Measurements from ENCODE around the gene CA10. TPM values are rescaled to one million over a fixed set of nuclear protein-coding genes. Genes with fewer than 3 reads are reported as not detected.

CA10 gene
- total RNA-seq, 2 experiments from 2014 or later, result not detected

DNA sequence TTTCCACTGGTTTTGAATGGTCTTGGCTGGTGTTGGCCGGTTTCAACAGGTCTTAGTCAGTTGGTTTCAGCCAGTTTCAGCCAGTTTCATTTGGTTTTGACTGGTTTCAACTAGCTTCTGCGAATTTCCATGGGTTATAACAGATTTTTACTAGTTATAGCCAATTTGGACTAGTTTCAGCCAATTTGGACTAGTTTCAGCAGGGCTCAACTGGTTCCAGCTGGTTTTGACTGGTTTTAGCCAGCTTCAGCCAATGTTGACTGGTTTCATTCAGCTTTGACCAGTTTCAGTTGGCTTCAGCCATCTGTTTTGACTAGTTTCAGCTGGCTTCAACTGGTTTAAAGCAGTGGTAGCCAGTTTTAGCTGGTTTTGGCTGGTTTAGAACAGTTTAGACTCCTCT is 465.6 kb downstream of the CA10 start:
- ChIA-PET POLR2A (no interaction called here), CTCF (no interaction called here)
- Mint-ChIP-seq H3K36me3 (ENCODE audit: low read depth) (no peaks in the 10 kb centered on the region), H3K27me3 (peaks cover 19% of the 10 kb centered on the region), H3K9me3 (peaks cover 13% of the 10 kb centered on the region), H3K27ac (no peak overlapping the region), H3K4me1 (ENCODE audit: low read depth) (no peaks in the 10 kb centered on the region), H3K4me3 (no peak overlapping the region)
- H3K9me3 ChIP-seq (ENCODE audit: control insufficient read depth in 1 of 2, insufficient read depth in 1 of 2, low read length in 2 of 2), result no peaks in the 10 kb centered on the region
- no peak for ATAC-seq (ENCODE audit: poor library complexity)
- DNase-seq, result no peak
- TF ChIP-seq, protein P1, sequence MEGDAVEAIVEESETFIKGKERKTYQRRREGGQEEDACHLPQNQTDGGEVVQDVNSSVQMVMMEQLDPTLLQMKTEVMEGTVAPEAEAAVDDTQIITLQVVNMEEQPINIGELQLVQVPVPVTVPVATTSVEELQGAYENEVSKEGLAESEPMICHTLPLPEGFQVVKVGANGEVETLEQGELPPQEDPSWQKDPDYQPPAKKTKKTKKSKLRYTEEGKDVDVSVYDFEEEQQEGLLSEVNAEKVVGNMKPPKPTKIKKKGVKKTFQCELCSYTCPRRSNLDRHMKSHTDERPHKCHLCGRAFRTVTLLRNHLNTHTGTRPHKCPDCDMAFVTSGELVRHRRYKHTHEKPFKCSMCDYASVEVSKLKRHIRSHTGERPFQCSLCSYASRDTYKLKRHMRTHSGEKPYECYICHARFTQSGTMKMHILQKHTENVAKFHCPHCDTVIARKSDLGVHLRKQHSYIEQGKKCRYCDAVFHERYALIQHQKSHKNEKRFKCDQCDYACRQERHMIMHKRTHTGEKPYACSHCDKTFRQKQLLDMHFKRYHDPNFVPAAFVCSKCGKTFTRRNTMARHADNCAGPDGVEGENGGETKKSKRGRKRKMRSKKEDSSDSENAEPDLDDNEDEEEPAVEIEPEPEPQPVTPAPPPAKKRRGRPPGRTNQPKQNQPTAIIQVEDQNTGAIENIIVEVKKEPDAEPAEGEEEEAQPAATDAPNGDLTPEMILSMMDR (IDR thresholded peaks at IDR 0.05), result no peak
- H3K4me1 ChIP-seq (ENCODE audit: insufficient read depth, low read length), result no peaks in the 10 kb centered on the region
- no peak overlapping the region for H3K4me3 ChIP-seq (ENCODE audit: low read length)
- no peak overlapping the region for H3K27ac ChIP-seq (ENCODE audit: low read depth in 1 of 2, low read length in 2 of 2)
- intact Hi-C loops (cut with DNase I, micrococcal nuclease), result no loop called here
- H3K36me3 ChIP-seq (ENCODE audit: insufficient read depth, low read length), result no peaks in the 10 kb centered on the region
- peaks cover 0 to 4% of the 10 kb centered on the region in 2 experiments for H3K27me3 ChIP-seq (ENCODE audit: control insufficient read depth in 1 of 2, insufficient read depth in 2 of 2, low read length in 2 of 2)

DNA sequence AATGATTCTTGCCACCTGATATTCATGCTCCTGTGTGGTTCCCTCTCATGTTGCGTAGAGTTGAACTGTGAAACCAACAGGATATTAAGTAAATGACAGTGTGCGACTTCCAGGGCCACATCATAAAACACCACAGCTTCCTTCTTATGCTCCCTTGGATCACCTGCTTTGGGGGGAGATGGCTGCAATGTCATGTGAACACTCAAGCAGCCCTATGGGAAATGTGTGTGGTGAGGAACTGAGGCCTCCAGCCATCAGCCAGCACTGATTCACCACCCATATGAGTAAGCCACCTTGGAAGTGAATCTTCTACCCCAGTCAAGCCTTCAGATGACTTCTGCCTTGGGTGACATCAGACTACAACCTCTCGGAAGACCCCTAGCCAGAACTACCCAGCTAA is 470.6 kb downstream of the CA10 start:
- CTCF ChIA-PET, result no interaction called here
- TF ChIP-seq, protein P1 (IDR thresholded peaks at IDR 0.05), result no peak
- Histone ChIP-seq H3K27me3 (ENCODE audit: control insufficient read depth in 1 of 2, insufficient read depth in 2 of 2, low read length in 2 of 2) (no peaks in the 10 kb centered on the region), H3K4me3 (ENCODE audit: low read length) (no peak overlapping the region), H3K27ac (ENCODE audit: low read depth in 1 of 2, low read length in 2 of 2) (no peak overlapping the region), H3K36me3 (ENCODE audit: insufficient read depth, low read length) (no peaks in the 10 kb centered on the region), H3K9me3 (ENCODE audit: control insufficient read depth in 1 of 2, insufficient read depth in 1 of 2, low read length in 2 of 2) (no peaks in the 10 kb centered on the region), H3K4me1 (ENCODE audit: insufficient read depth, low read length) (no peaks in the 10 kb centered on the region)
- POLR2A ChIA-PET, result no interaction called here
- intact Hi-C loops (cut with DNase I, micrococcal nuclease), result no loop called here
- DNase-seq (no peak), ATAC-seq (ENCODE audit: poor library complexity) (no peak)
- H3K9me3 Mint-ChIP-seq, result peaks cover 3% of the 10 kb centered on the region
- peaks cover 7% of the 10 kb centered on the region for H3K27me3 Mint-ChIP-seq
- no peak overlapping the region for H3K4me3 Mint-ChIP-seq
- no peaks in the 10 kb centered on the region for H3K36me3 Mint-ChIP-seq (ENCODE audit: low read depth)
- no peaks in the 10 kb centered on the region for H3K4me1 Mint-ChIP-seq (ENCODE audit: low read depth)
- H3K27ac Mint-ChIP-seq, result no peak overlapping the region

DNA sequence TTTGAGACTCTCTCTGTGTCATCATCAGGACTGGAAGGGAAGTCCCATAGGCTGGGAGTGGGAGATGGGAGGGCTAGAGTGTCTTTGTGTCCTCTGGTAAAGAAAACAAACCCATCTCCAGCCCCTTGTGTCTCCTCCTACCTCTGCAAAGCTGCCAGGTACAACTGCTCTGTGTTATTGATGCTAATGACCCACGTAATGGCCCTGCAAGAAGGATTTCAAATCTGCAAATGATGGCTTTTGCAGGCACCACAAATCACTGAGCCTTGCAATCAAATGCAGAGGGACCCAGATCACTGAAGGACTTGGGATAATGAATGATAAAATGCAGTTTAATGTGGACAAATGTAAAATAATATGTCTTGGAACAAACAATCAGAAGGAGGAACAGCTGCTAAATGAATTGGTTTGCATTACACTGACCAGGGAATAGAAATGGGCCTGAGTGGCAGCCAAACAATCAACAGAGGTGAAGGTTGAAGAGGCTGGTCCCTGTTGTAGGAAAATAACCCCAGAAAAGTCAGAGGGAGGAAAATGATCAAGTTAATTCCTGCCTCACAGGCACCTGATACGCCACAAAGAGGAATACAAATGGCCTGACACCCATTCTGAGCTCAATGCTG is 473.1 kb downstream of the CA10 start:
- Histone ChIP-seq H3K4me1 (ENCODE audit: insufficient read depth, low read length) (no peaks in the 10 kb centered on the region), H3K36me3 (ENCODE audit: insufficient read depth, low read length) (no peaks in the 10 kb centered on the region), H3K27ac (ENCODE audit: low read depth in 1 of 2, low read length in 2 of 2) (no peak overlapping the region), H3K27me3 (ENCODE audit: control insufficient read depth in 1 of 2, insufficient read depth in 2 of 2, low read length in 2 of 2) (no peaks in the 10 kb centered on the region), H3K9me3 (ENCODE audit: control insufficient read depth in 1 of 2, insufficient read depth in 1 of 2, low read length in 2 of 2) (no peaks in the 10 kb centered on the region), H3K4me3 (ENCODE audit: low read length) (no peak overlapping the region)
- ATAC-seq (ENCODE audit: poor library complexity), result no peak
- POLR2A ChIA-PET, result no interaction called here
- no peaks in the 10 kb centered on the region for H3K36me3 Mint-ChIP-seq (ENCODE audit: low read depth)
- TF ChIP-seq, protein P1 (IDR thresholded peaks at IDR 0.05), result no peak
- CTCF ChIA-PET, result no interaction called here
- intact Hi-C loops (cut with DNase I, micrococcal nuclease), result no loop called here
- no peaks in the 10 kb centered on the region for H3K4me1 Mint-ChIP-seq (ENCODE audit: low read depth)
- DNase-seq, result no peak
- H3K27me3 Mint-ChIP-seq, result peaks cover 20% of the 10 kb centered on the region
- H3K9me3 Mint-ChIP-seq, result peaks cover 3% of the 10 kb centered on the region
- H3K4me3 Mint-ChIP-seq, result no peak overlapping the region
- no peak overlapping the region for H3K27ac Mint-ChIP-seq
